MM.1S (cell line): ENCODE results near the gene STC2.

Experiments used
- DNase-seq: peaks from one replicate; pipeline ENCODE4 v3.0.0-alpha.2; 2015
- H2AFZ ChIP-seq: fragments of 300-600 bp; sonication (generic); 2 replicates; pipeline ENCODE4 v1.6.0; 2016; ENCODE audit warnings: antibody characterized with exemption, low read length
- H3F3A ChIP-seq: fragments of 300-600 bp; sonication (generic); 2 replicates; pipeline ENCODE4 v1.6.1; 2016; ENCODE audit warnings: mild to moderate bottlenecking, antibody characterized with exemption, low read length, moderate library complexity, mixed read lengths; ENCODE audit not compliant: insufficient read depth
- H3K27ac ChIP-seq: fragments of 300-600 bp; sonication (generic); 2 replicates; pipeline ENCODE4 v1.5.1; 2016; ENCODE audit warnings: mild to moderate bottlenecking, low read length
- H3K27me3 ChIP-seq: fragments of 300-600 bp; sonication (generic); replicated peaks from 2 replicates; pipeline ENCODE4 v1.6.0; 2016; ENCODE audit warnings: low read length; ENCODE audit not compliant: insufficient read depth
- H3K36me3 ChIP-seq: fragments of 300-600 bp; sonication (generic); replicated peaks from 2 replicates; pipeline ENCODE4 v1.6.1; 2016; ENCODE audit warnings: mild to moderate bottlenecking, low read length, mixed read lengths; ENCODE audit not compliant: insufficient read depth
- H3K4me1 ChIP-seq: fragments of 300-600 bp; sonication (generic); 2 replicates; pipeline ENCODE4 v1.6.1; 2016; ENCODE audit warnings: low read length, mixed read lengths
- H3K4me2 ChIP-seq: fragments of 300-600 bp; sonication (generic); 2 replicates; pipeline ENCODE4 v1.6.0; 2016; ENCODE audit warnings: low read depth, low read length
- H3K4me3 ChIP-seq: fragments of 300-600 bp; sonication (generic); 2 replicates; pipeline ENCODE4 v1.5.1; 2016; ENCODE audit warnings: low read length, mixed read lengths
- H3K79me2 ChIP-seq: fragments of 300-600 bp; sonication (generic); 2 replicates; pipeline ENCODE4 v1.6.1; 2016; ENCODE audit warnings: mixed run types, low read length, mixed read lengths
- H3K9ac ChIP-seq: fragments of 300-600 bp; sonication (generic); 2 replicates; pipeline ENCODE4 v1.6.1; 2016; ENCODE audit warnings: low read length, mixed read lengths
- H3K9me2 ChIP-seq: fragments of 300-600 bp; sonication (generic); replicated peaks from 2 replicates; pipeline ENCODE4 v1.6.1; 2016; ENCODE audit warnings: mild to moderate bottlenecking, low read length, mixed read lengths; ENCODE audit not compliant: insufficient read depth
- H3K9me3 ChIP-seq: fragments of 300-600 bp; sonication (generic); replicated peaks from 2 replicates; pipeline ENCODE4 v1.6.1; 2016; ENCODE audit warnings: mild to moderate bottlenecking, low read length, mixed read lengths; ENCODE audit not compliant: insufficient read depth
- H4K20me1 ChIP-seq: fragments of 300-600 bp; sonication (generic); 2 replicates; pipeline ENCODE4 v1.6.1; 2016; ENCODE audit warnings: mild to moderate bottlenecking, low read length, moderate library complexity, mixed read lengths; ENCODE audit not compliant: insufficient read depth
- EZH2 ChIP-seq: fragments of 300-600 bp; sonication (generic); optimal IDR thresholded peaks from 2 replicates; pipeline ENCODE3; 2017; ENCODE audit warnings: low read depth, mild to moderate bottlenecking, antibody characterized with exemption, low read length, mixed read lengths
- EZH2phosphoT487 ChIP-seq: fragments of 300-600 bp; sonication (generic); IDR thresholded peaks from 2 replicates; pipeline ENCODE4 v1.6.1; 2018; ENCODE audit warnings: antibody characterized with exemption, low read length
- TF ChIP-seq, protein P1 (sequence below): fragments of 300-600 bp; sonication (generic); IDR thresholded peaks from 2 replicates; pipeline ENCODE4 v1.5.1; 2016; ENCODE audit warnings: antibody characterized with exemption, low read length, mixed read lengths

STC2 gene

DNA sequence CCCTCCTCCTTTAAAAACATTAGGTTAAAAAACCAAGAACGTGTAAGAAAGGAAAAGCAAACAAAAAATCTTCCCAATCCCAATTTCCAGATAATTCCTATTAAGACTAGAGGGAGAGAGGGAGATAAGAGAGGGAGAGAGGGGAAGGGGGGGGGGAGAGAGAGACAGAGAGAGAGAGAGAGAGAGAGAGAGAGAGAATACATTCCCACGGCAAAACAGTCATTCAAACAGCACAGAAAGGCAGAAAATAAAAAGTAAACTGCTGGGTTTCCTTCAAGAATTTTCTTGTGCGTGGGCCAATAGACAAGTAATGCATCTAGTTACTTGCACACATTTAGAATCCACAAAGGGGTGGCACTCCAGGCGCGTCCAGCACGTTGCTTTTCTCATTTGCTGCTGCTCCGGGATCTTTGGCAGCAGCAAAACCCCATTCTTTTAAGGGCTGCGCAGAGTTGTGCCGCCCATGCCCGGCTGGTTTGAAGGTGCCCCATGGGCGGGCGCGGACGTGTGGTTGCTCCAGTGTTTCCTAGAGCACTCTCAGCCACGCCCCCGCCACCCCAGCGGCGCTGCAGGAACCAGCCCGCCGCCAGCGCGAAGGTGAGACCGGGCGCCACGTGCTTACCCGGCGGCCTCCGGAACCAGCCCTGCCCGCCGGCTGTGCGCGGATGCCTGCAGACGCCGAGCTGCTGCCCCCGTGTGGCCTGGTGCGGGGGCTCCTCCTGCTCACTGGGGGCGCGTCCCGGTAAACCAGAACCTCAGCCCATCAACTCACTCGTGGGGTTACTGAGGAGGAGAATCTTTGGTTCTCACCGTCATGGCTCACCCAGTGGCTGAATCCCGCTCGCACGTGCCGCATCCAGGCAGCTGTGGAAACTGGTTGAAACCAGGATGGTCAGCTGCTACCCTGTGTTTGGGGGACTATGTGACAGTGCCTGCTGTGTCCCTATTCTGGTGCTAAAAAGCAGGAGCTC, 44.6 kb downstream of the STC2 start:
- Histone ChIP-seq H4K20me1 (no peaks in the 10 kb centered on the region), H3K9me2 (no peaks in the 10 kb centered on the region), H2AFZ (peak overlapping the region; percentile 86), H3K4me2 (peak overlapping the region; percentile 89), H3K79me2 (no peaks in the 10 kb centered on the region), H3K4me3 (peak overlapping the region; percentile 40), H3K27ac (no peak overlapping the region), H3K9me3 (no peaks in the 10 kb centered on the region), H3K4me1 (peaks cover 6% of the 10 kb centered on the region; the same call in 1 of the 2 replicates), H3K9ac (peak overlapping the region; percentile 16; the same call in 1 of the 2 replicates), H3K36me3 (no peaks in the 10 kb centered on the region), H3F3A (no peaks in the 10 kb centered on the region), H3K27me3 (no peaks in the 10 kb centered on the region)
- DNase-seq, result peak; percentile 93
- TF ChIP-seq, protein P1, sequence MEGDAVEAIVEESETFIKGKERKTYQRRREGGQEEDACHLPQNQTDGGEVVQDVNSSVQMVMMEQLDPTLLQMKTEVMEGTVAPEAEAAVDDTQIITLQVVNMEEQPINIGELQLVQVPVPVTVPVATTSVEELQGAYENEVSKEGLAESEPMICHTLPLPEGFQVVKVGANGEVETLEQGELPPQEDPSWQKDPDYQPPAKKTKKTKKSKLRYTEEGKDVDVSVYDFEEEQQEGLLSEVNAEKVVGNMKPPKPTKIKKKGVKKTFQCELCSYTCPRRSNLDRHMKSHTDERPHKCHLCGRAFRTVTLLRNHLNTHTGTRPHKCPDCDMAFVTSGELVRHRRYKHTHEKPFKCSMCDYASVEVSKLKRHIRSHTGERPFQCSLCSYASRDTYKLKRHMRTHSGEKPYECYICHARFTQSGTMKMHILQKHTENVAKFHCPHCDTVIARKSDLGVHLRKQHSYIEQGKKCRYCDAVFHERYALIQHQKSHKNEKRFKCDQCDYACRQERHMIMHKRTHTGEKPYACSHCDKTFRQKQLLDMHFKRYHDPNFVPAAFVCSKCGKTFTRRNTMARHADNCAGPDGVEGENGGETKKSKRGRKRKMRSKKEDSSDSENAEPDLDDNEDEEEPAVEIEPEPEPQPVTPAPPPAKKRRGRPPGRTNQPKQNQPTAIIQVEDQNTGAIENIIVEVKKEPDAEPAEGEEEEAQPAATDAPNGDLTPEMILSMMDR, result peak; percentile 90
- no peak for TF ChIP-seq EZH2

DNA sequence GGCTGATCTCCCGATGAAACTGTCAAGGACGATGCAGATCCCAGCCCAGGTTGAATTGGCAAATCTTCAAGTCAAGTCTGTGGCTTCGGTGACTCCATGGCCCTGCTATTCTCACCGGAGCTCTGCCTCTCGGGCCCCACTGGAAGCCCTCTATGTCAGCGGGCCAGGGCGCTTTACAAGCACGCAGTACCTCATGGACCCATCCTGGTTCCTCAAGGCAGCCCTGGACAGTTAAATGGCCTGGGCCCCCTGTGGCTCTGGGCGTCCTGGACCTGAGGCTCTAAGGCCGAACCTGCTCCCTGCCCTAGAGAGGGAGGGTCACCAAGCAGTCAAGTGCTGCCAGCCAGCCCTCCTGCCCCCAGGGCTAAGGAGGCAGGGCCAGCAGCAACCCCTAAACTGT, 45.3 kb downstream of the STC2 start:
- Histone ChIP-seq H3K27ac (no peak overlapping the region), H3K9me2 (no peaks in the 10 kb centered on the region), H3K27me3 (no peaks in the 10 kb centered on the region), H3F3A (no peaks in the 10 kb centered on the region), H4K20me1 (no peaks in the 10 kb centered on the region), H3K79me2 (no peaks in the 10 kb centered on the region), H3K9me3 (no peaks in the 10 kb centered on the region), H3K4me2 (no peak overlapping the region), H2AFZ (peak overlapping the region; percentile 76), H3K4me1 (peaks cover 6% of the 10 kb centered on the region; the same call in 1 of the 2 replicates), H3K4me3 (no peak overlapping the region), H3K36me3 (no peaks in the 10 kb centered on the region), H3K9ac (no peak overlapping the region)
- TF ChIP-seq EZH2phosphoT487 (no peak), EZH2 (no peak)
- TF ChIP-seq, protein P1, result no peak
- no peak for DNase-seq

DNA sequence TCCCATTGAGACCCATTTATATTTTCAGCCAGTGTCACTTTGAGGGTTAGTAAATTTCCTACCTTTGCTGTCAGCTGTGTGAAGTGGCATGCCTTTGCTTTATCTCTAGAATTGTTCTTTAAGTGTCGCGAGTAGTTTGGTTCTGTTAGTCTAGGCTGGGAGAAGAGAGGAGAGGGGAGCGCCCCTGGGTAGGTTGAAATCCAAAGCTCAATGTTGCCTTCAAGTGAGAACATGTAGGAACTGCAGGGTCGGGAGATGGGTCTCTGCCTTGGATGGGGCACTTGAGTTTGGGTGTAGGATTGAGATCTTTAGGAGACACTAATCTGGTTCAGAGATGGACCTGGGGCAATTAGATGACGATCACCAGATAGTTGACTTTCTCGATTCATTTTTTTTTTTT, 46.3 kb downstream of the STC2 start:
- Histone ChIP-seq H3K9ac (no peak overlapping the region), H3K27ac (no peak overlapping the region), H3K27me3 (no peaks in the 10 kb centered on the region), H3K4me1 (peaks cover 5% of the 10 kb centered on the region; the same call in 1 of the 2 replicates), H3K9me3 (no peaks in the 10 kb centered on the region), H4K20me1 (no peaks in the 10 kb centered on the region), H2AFZ (no peak overlapping the region), H3F3A (no peaks in the 10 kb centered on the region), H3K9me2 (no peaks in the 10 kb centered on the region), H3K4me2 (no peak overlapping the region), H3K36me3 (no peaks in the 10 kb centered on the region), H3K79me2 (no peaks in the 10 kb centered on the region), H3K4me3 (no peak overlapping the region)
- DNase-seq, result no peak
- TF ChIP-seq EZH2, result no peak

DNA sequence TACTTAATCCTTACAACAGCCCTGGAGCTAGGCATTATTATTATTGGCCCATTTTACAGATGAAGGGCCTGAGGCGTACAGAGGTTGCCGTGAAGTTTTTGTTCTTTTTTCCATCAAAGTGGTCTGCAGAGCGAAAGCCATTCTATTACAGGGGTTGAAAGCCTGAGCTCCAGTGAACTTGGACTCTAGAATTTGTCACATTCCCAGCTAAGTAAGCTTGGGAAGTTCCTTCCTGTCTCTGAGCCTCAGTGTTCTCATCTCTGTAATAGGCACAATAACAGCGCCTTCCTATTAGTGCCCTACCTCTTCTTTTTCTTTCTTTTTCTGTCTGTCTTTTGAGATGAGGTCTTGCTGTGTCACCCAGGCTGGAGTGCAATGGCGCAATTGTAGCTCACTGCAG, 49.0 kb downstream of the STC2 start:
- Histone ChIP-seq H3F3A (no peaks in the 10 kb centered on the region), H3K4me3 (no peak overlapping the region), H3K9me3 (no peaks in the 10 kb centered on the region), H3K4me2 (no peak overlapping the region), H3K79me2 (no peaks in the 10 kb centered on the region), H3K9ac (no peak overlapping the region), H2AFZ (no peak overlapping the region), H3K27me3 (no peaks in the 10 kb centered on the region), H4K20me1 (no peaks in the 10 kb centered on the region), H3K9me2 (no peaks in the 10 kb centered on the region), H3K4me1 (no peaks in the 10 kb centered on the region; the same call in 1 of the 2 replicates), H3K27ac (no peak overlapping the region), H3K36me3 (no peaks in the 10 kb centered on the region)
- DNase-seq, result no peak
- TF ChIP-seq EZH2phosphoT487, result no peak
- TF ChIP-seq, protein P1, result no peak
- no peak for TF ChIP-seq EZH2
